HG03095 (cell line): ENCODE measurements around the gene ADK.

ENCODE experiments used
- ATAC-seq: cut with Tn5 transposase; IDR thresholded peaks from one replicate; pipeline ENCODE4 v1.9.1; 2021; ENCODE audit warnings: moderate library complexity; ENCODE audit not compliant: unreplicated experiment

Gene ADK

GRCh38 chr10:74691164-74691563, 540.1 kb downstream of the ADK start:
- no peak for ATAC-seq

GRCh38 chr10:74704629-74705357, 553.8 kb downstream of the ADK start:
- no peak for ATAC-seq

GRCh38 chr10:74705358-74705980, 554.4 kb downstream of the ADK start:
- no peak for ATAC-seq

- ATAC-seq: no peak
Observed at GRCh38 chr10:74706966-74707365, 555.9 kb downstream of the ADK start.

GRCh38 chr10:74708246-74708645, 557.2 kb downstream of the ADK start:
- no peak for ATAC-seq

GRCh38 chr10:74718208-74718607, 567.2 kb downstream of the ADK start:
- ATAC-seq: no peak

- ATAC-seq: no peak
Observed at GRCh38 chr10:74728225-74728624, 577.2 kb downstream of the ADK start.

GRCh38 chr10:74730246-74730645, 579.2 kb downstream of the ADK start:
- no peak for ATAC-seq

GRCh38 chr10:74733612-74734011, 582.6 kb downstream of the ADK start:
- no peak for ATAC-seq

GRCh38 chr10:74736029-74736428, 585.0 kb downstream of the ADK start:
- no peak for ATAC-seq

GRCh38 chr10:74738052-74738451, 587.0 kb downstream of the ADK start:
- ATAC-seq: no peak

- ATAC-seq: no peak
Observed at GRCh38 chr10:74738542-74738941, 587.5 kb downstream of the ADK start.

- peak; percentile 85 for ATAC-seq
Observed at GRCh38 chr10:74738985-74739567, 588.1 kb downstream of the ADK start.

GRCh38 chr10:74743401-74743800, 592.4 kb downstream of the ADK start:
- ATAC-seq: no peak

GRCh38 chr10:74745449-74745848, 594.4 kb downstream of the ADK start:
- ATAC-seq: no peak

GRCh38 chr10:74746813-74747212, 595.8 kb downstream of the ADK start:
- no peak for ATAC-seq

GRCh38 chr10:74748468-74749031, 597.5 kb downstream of the ADK start:
- no peak for ATAC-seq

- peak; percentile 61 for ATAC-seq
Observed at GRCh38 chr10:74750848-74751274, 599.8 kb downstream of the ADK start.

- ATAC-seq: no peak
Observed at GRCh38 chr10:74752371-74753040, 601.5 kb downstream of the ADK start.

GRCh38 chr10:74753442-74754211, 602.6 kb downstream of the ADK start:
- ATAC-seq: no peak

- no peak for ATAC-seq
Observed at GRCh38 chr10:74754381-74754821, 603.4 kb downstream of the ADK start.
